Measurements from ENCODE around the gene ITGB1BP1. TPM values are rescaled to one million over a fixed set of nuclear protein-coding genes. Genes with fewer than 3 reads are reported as not detected.

Gene ITGB1BP1
- total and polyA plus RNA-seq, 2 of the 13 experiments (the other 11 are each of a cell fraction or from before 2014, with no cell fraction given) = 106 to 108 TPM

Other genes with a start within 250 kb of the ITGB1BP1 start
- gene ASAP2, start 216.7 kb downstream of the ITGB1BP1 start, total RNA-seq (2016; rRNA removed; fragmentation: Illumina TruSeq; extraction: Trizol) = 7.3 and 7.5 TPM in 2 replicates
- gene ASAP2, start 216.7 kb downstream of the ITGB1BP1 start, polyA plus RNA-seq (2011; rRNA removed) = 15.5 and 22.3 TPM in 2 replicates
- gene CPSF3, start 126 bp upstream of the ITGB1BP1 start, total RNA-seq (2016; rRNA removed; fragmentation: Illumina TruSeq; extraction: Trizol) = 93.0 and 128 TPM in 2 replicates
- gene CPSF3, start 126 bp upstream of the ITGB1BP1 start, polyA plus RNA-seq (2011; rRNA removed) = 15.5 and 19.8 TPM in 2 replicates
- gene IAH1, start 51.0 kb upstream of the ITGB1BP1 start, total RNA-seq (2016; rRNA removed; fragmentation: Illumina TruSeq; extraction: Trizol) = 44.4 and 45.2 TPM in 2 replicates
- 37.4 and 43.6 TPM in 2 replicates for gene IAH1, start 51.0 kb upstream of the ITGB1BP1 start, polyA plus RNA-seq (2011; rRNA removed)
- 18.5 and 33.4 TPM in 2 replicates for gene ADAM17, start 132.3 kb upstream of the ITGB1BP1 start, total RNA-seq (2016; rRNA removed; fragmentation: Illumina TruSeq; extraction: Trizol)
- 6.5 and 8.3 TPM in 2 replicates for gene ADAM17, start 132.3 kb upstream of the ITGB1BP1 start, polyA plus RNA-seq (2011; rRNA removed)
- 304 and 420 TPM in 2 replicates for gene YWHAQ, start 207.5 kb upstream of the ITGB1BP1 start, total RNA-seq (2016; rRNA removed; fragmentation: Illumina TruSeq; extraction: Trizol)
- gene YWHAQ, start 207.5 kb upstream of the ITGB1BP1 start, polyA plus RNA-seq (2011; rRNA removed) = 117 and 160 TPM in 2 replicates

Data from HepG2 (cell line).